Prostate gland (tissue), 2 donors: ENCODE results near the gene KCNQ5. TPM values are rescaled to one million over a fixed set of nuclear protein-coding genes. Genes with fewer than 3 reads are reported as not detected.

Experiments
- DNase-seq: peaks from one replicate; pipeline ENCODE4 v3.0.0-alpha.2; 2019; ENCODE audit warnings: low spot score
- H3K27ac ChIP-seq, 2 donors: fragments of 200-600 bp; sonication (generic); 2 replicates each; pipeline ENCODE4 v1.5.1; 2017 to 2019
- H3K27me3 ChIP-seq: fragments of 200-600 bp; sonication (generic); replicated peaks from 2 replicates; pipeline ENCODE4 v1.5.1; 2019; ENCODE audit not compliant: insufficient read depth
- H3K36me3 ChIP-seq, 2 donors: fragments of 200-600 bp; sonication (generic); 1 replicate in 1 of 2; 2 replicates in 1 of 2; pipeline versions ENCODE4 v1.5.1 to v1.8.1; 2017 to 2019
- H3K4me1 ChIP-seq: fragments of 200-600 bp; sonication (generic); replicated peaks from 2 replicates; pipeline ENCODE4 v1.5.1; 2019
- H3K4me3 ChIP-seq, 2 donors: fragments of 200-600 bp; sonication (generic); 2 replicates each; pipeline ENCODE4 v1.5.1; 2017 to 2019
- H3K9me3 ChIP-seq: fragments of 200-600 bp; sonication (generic); 2 replicates; pipeline ENCODE4 v1.5.1; 2017
- CTCF ChIP-seq, 4 experiments: fragments of 200-600 bp in 2 of 4; fragments of 450-650 bp in 2 of 4; sonication (generic) in 2 of 4; IDR thresholded peaks; 1 replicate in 3 of 4; 2 replicates in 1 of 4; pipeline ENCODE4 v1.5.1; 2016 to 2019; ENCODE audit warnings: antibody characterized with exemption in 4 of 4, mild to moderate bottlenecking in 2 of 4, moderate library complexity in 2 of 4
- POLR2A ChIP-seq: fragments of 450-650 bp; IDR thresholded peaks from one replicate; pipeline ENCODE4 v1.6.1; 2016; ENCODE audit warnings: antibody characterized with exemption, mild to moderate bottlenecking
- POLR2AphosphoS5 ChIP-seq: sonication (generic); formaldehyde crosslinking; IDR thresholded peaks from one replicate; pipeline ENCODE4 v1.6.1; 2017; ENCODE audit warnings: antibody characterized with exemption
- WGBS: methylation state at CpG from one replicate; pipeline ENCODE4 v1.1.5; 2018; 5-methylcytosine and 5-hydroxymethylcytosine counted together
- intact Hi-C: fragments of 100-400 bp; cut with DNase I; formaldehyde crosslinking; loops from one replicate; pipeline ENCODE4 v1.14.2; 2022
- total RNA-seq, 2 donors: library from RNA; depleted of rRNA; stranded (reverse); fragments of >200 nt; gene quantifications; one replicate each; pipeline ENCODE4 v1.1.0, GENCODE V29; 2016

Gene KCNQ5
- total RNA-seq, 2 donors from 2014 or later = 3.6 to 4.1 TPM

- H3K27me3 ChIP-seq = no peaks in the 10 kb centered on the region
- no peak overlapping the region for H3K4me3 ChIP-seq
- DNase-seq = no peak
- H3K4me1 ChIP-seq = no peaks in the 10 kb centered on the region
- no peaks in the 10 kb centered on the region for H3K36me3 ChIP-seq
- TF ChIP-seq POLR2A = no peak
- TF ChIP-seq CTCF (IDR thresholded peaks at IDR 0.05) = no peak
- TF ChIP-seq POLR2AphosphoS5 = no peak
- no peak overlapping the region for H3K27ac ChIP-seq
- intact Hi-C loops = no loop called here
- WGBS = 71% methylated on average over 1 of the region's 1 CpG
- no peaks in the 10 kb centered on the region for H3K9me3 ChIP-seq
Measured at GRCh38 chr6:73078333-73078862, 456.5 kb downstream of the KCNQ5 start.

- 73% methylated on average over 5 of the region's 5 CpGs for WGBS
- no peak for TF ChIP-seq CTCF (IDR thresholded peaks at IDR 0.05)
- TF ChIP-seq POLR2A = no peak
- TF ChIP-seq POLR2AphosphoS5 = no peak
- H3K4me1 ChIP-seq = no peaks in the 10 kb centered on the region
- H3K27ac ChIP-seq = no peak overlapping the region
- no peak for DNase-seq
- intact Hi-C loops = no loop called here
- no peaks in the 10 kb centered on the region for H3K36me3 ChIP-seq
- H3K27me3 ChIP-seq = no peaks in the 10 kb centered on the region
- H3K9me3 ChIP-seq = no peaks in the 10 kb centered on the region
- no peak overlapping the region for H3K4me3 ChIP-seq
Measured at GRCh38 chr6:73078908-73079610, 457.2 kb downstream of the KCNQ5 start.

- no peak overlapping the region for H3K4me3 ChIP-seq
- no peak overlapping the region for H3K27ac ChIP-seq
- H3K36me3 ChIP-seq = no peaks in the 10 kb centered on the region
- no peaks in the 10 kb centered on the region for H3K27me3 ChIP-seq
- no peaks in the 10 kb centered on the region for H3K9me3 ChIP-seq
- H3K4me1 ChIP-seq = no peaks in the 10 kb centered on the region
- WGBS = 91% methylated on average over 3 of the region's 3 CpGs
- intact Hi-C loops = no loop called here
- TF ChIP-seq POLR2AphosphoS5 = no peak
- no peak for TF ChIP-seq CTCF (IDR thresholded peaks at IDR 0.05)
- no peak for TF ChIP-seq POLR2A
- DNase-seq = no peak
Measured at GRCh38 chr6:73079611-73079955, 457.7 kb downstream of the KCNQ5 start.

GRCh38 chr6:73079978-73080377 is 458.1 kb downstream of the KCNQ5 start:
- 73% methylated on average over 3 of the region's 3 CpGs for WGBS
- DNase-seq = no peak
- Histone ChIP-seq H3K27ac (no peak overlapping the region), H3K36me3 (no peaks in the 10 kb centered on the region), H3K4me3 (no peak overlapping the region), H3K4me1 (no peaks in the 10 kb centered on the region), H3K9me3 (no peaks in the 10 kb centered on the region), H3K27me3 (no peaks in the 10 kb centered on the region)
- intact Hi-C loops = no loop called here
- TF ChIP-seq POLR2AphosphoS5 (no peak), POLR2A (no peak), CTCF (IDR thresholded peaks at IDR 0.05) (no peak)

- TF ChIP-seq CTCF (IDR thresholded peaks at IDR 0.05) = no peak
- TF ChIP-seq POLR2A = no peak
- no peak for TF ChIP-seq POLR2AphosphoS5
- Histone ChIP-seq H3K36me3 (no peaks in the 10 kb centered on the region), H3K9me3 (no peaks in the 10 kb centered on the region), H3K27me3 (no peaks in the 10 kb centered on the region), H3K4me3 (no peak overlapping the region), H3K27ac (no peak overlapping the region), H3K4me1 (no peaks in the 10 kb centered on the region)
- 96% methylated on average over 2 of the region's 2 CpGs for WGBS
- intact Hi-C loops = no loop called here
- no peak for DNase-seq
Measured at GRCh38 chr6:73081955-73082354, 460.1 kb downstream of the KCNQ5 start.
